Caco-2 (cell line): ENCODE data around the gene CADM4. TPM values are rescaled to one million over a fixed set of nuclear protein-coding genes. Genes with fewer than 3 reads are reported as not detected.

Source experiments
- BruUV-seq: library from RNA; stranded (reverse); fragments of 400-500 nt; replicated peaks from 2 replicates; lab custom pipeline; 2021; lab: Mats Ljungman, UMichigan
- CTCF ChIA-PET: fragments of 300-600 bp; sonication (Branson Sonifier 250); formaldehyde crosslinking; loops from one replicate; lab custom pipeline; 2022; ENCODE audit warnings: antibody characterized with exemption; lab: Charles Lee
- POLR2A ChIA-PET: fragments of 300-600 bp; sonication (Branson Sonifier 250); formaldehyde crosslinking; loops from one replicate; lab custom pipeline; 2022; ENCODE audit warnings: antibody characterized with exemption; lab: Charles Lee
- DNase-seq, 2 experiments: peaks; one replicate each; pipeline versions ENCODE4 v3.0.0 to v3.0.0-alpha.2; 2020 to 2022
- H3K27me3 ChIP-seq: replicated peaks from 2 replicates; pipeline ENCODE4 v1.6.0; 2011; ENCODE audit warnings: low read length; ENCODE audit not compliant: control insufficient read depth, insufficient read depth
- H3K36me3 ChIP-seq: 2 replicates; pipeline ENCODE4 v1.5.1; 2011; ENCODE audit warnings: low read length; ENCODE audit not compliant: control insufficient read depth, insufficient read depth
- H3K4me1 ChIP-seq: fragments of 250-450 bp; sonication (Bioruptor Pico); 2 replicates; pipeline ENCODE4 v1.5.1; 2020; ENCODE audit warnings: mild to moderate bottlenecking
- H3K4me3 ChIP-seq: 2 replicates; pipeline ENCODE4 v1.5.1; 2011; ENCODE audit warnings: low read depth, mild to moderate bottlenecking, control low read depth, low read length
- H3K9me3 ChIP-seq: fragments of 250-450 bp; sonication (Bioruptor Pico); 2 replicates; pipeline ENCODE4 v1.5.1; 2020; ENCODE audit warnings: mild to moderate bottlenecking, moderate library complexity
- H3K27ac Mint-ChIP-seq: one replicate; pipeline ENCODE4 v1.8.0; 2022; ENCODE audit warnings: mixed read lengths; ENCODE audit not compliant: unreplicated experiment
- H3K27me3 Mint-ChIP-seq: one replicate; pipeline ENCODE4 v1.8.0; 2022; ENCODE audit warnings: mixed read lengths; ENCODE audit not compliant: insufficient read depth, unreplicated experiment
- H3K36me3 Mint-ChIP-seq: one replicate; pipeline ENCODE4 v1.8.0; 2022; ENCODE audit warnings: mild to moderate bottlenecking, mixed read lengths; ENCODE audit not compliant: insufficient read depth, unreplicated experiment
- H3K4me1 Mint-ChIP-seq: one replicate; pipeline ENCODE4 v1.8.0; 2022; ENCODE audit warnings: low read depth, mixed read lengths; ENCODE audit not compliant: unreplicated experiment
- H3K4me3 Mint-ChIP-seq: one replicate; pipeline ENCODE4 v1.8.0; 2022; ENCODE audit warnings: mild to moderate bottlenecking, moderate library complexity, mixed read lengths; ENCODE audit not compliant: unreplicated experiment
- H3K9me3 Mint-ChIP-seq: one replicate; pipeline ENCODE4 v1.8.0; 2022; ENCODE audit warnings: mixed read lengths; ENCODE audit not compliant: unreplicated experiment
- intact Hi-C: fragments of 100-400 bp; cut with micrococcal nuclease; formaldehyde crosslinking; loops from one replicate; pipeline ENCODE4 v1.10.0; 2022; ENCODE audit not compliant: unreplicated experiment
- total RNA-seq: library from RNA; stranded (reverse); gene quantifications from 2 replicates; pipeline ENCODE4 v1.2.3, GENCODE V29; 2022
- TF ChIP-seq, protein P1 (sequence below), 2 experiments: fragments of 200-600 bp in 1 of 2; IDR thresholded peaks; 1 replicate in 1 of 2; 2 replicates in 1 of 2; pipeline versions ENCODE4 v1.5.1 to v1.8.0; 2011 to 2022; ENCODE audit warnings: antibody characterized with exemption in 1 of 2, control low read depth in 1 of 2, inconsistent platforms in 1 of 2, low read depth in 1 of 2, low read length in 1 of 2, mild to moderate bottlenecking in 1 of 2, moderate library complexity in 1 of 2; ENCODE audit not compliant: insufficient read depth in 1 of 2, severe bottlenecking in 1 of 2, unreplicated experiment in 1 of 2

The CADM4 gene
- total RNA-seq, 1 experiment from 2014 or later: 13.2 TPM

DNA sequence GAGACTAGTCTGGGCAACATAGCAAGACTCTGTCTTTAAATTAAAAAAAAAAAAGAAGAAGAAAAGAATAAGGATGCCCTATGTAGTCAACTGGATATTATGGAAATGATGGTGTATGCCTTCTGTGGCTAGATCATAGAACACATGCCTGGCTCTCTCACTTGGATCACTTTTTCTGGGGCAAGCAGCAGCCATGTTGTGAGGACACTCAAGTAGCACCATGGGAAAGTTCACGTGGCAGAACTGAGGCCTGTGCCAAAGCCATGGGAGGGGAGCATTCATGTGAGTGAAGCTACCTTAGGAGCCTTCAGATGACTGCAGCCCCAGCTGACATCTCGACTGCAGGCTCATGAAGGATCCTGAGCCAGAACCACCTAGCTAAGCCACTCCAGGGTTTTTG lies 18.4 kb upstream of the CADM4 start:
- POLR2A ChIA-PET: no interaction called here
- no peak for DNase-seq
- Mint-ChIP-seq H3K27ac (no peak overlapping the region), H3K27me3 (no peaks in the 10 kb centered on the region), H3K9me3 (peaks cover 20% of the 10 kb centered on the region), H3K4me3 (no peak overlapping the region), H3K4me1 (no peaks in the 10 kb centered on the region), H3K36me3 (peaks cover 5% of the 10 kb centered on the region)
- H3K4me3 ChIP-seq: no peak overlapping the region
- no peaks in the 10 kb centered on the region for H3K27me3 ChIP-seq
- no TSS peak for BruUV-seq
- H3K9me3 ChIP-seq: no peaks in the 10 kb centered on the region
- CTCF ChIA-PET: no interaction called here
- H3K36me3 ChIP-seq: no peaks in the 10 kb centered on the region
- TF ChIP-seq, protein P1, sequence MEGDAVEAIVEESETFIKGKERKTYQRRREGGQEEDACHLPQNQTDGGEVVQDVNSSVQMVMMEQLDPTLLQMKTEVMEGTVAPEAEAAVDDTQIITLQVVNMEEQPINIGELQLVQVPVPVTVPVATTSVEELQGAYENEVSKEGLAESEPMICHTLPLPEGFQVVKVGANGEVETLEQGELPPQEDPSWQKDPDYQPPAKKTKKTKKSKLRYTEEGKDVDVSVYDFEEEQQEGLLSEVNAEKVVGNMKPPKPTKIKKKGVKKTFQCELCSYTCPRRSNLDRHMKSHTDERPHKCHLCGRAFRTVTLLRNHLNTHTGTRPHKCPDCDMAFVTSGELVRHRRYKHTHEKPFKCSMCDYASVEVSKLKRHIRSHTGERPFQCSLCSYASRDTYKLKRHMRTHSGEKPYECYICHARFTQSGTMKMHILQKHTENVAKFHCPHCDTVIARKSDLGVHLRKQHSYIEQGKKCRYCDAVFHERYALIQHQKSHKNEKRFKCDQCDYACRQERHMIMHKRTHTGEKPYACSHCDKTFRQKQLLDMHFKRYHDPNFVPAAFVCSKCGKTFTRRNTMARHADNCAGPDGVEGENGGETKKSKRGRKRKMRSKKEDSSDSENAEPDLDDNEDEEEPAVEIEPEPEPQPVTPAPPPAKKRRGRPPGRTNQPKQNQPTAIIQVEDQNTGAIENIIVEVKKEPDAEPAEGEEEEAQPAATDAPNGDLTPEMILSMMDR (IDR thresholded peaks at IDR 0.05; ENCODE audit: insufficient read depth in 1 of 2, low read depth in 1 of 2, low read length in 1 of 2, severe bottlenecking in 1 of 2, unreplicated experiment in 1 of 2): no peak
- H3K4me1 ChIP-seq: no peaks in the 10 kb centered on the region
- intact Hi-C loops: loop anchor here (10.0 kb wide), 2 partner anchors 123 to 213 kb away; partner anchors contain the start of gene ZNF575

DNA sequence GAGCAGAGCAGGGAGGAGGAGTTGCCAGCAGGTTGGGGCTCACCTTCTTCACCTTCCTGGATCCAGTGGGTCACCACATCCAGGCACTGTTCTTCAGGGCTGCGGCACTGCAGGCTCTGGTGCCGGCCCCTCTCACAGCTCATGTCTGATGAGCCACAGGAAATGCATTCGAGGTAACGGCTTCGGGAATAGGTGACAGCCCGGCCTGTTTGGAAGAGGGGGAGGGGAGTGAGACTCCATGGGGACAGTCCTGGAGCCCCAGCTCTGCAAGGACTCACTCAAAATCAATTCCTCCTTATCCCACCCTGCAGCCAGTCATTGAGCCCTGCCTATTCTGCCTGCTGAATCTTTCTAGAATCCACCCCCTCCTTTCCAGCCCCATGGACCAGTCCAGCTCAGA lies 16.8 kb upstream of the CADM4 start:
- no peaks in the 10 kb centered on the region for H3K4me1 ChIP-seq
- Mint-ChIP-seq H3K4me1 (no peaks in the 10 kb centered on the region), H3K4me3 (no peak overlapping the region), H3K27me3 (no peaks in the 10 kb centered on the region), H3K9me3 (peaks cover 20% of the 10 kb centered on the region), H3K36me3 (peaks cover 5% of the 10 kb centered on the region), H3K27ac (no peak overlapping the region)
- TF ChIP-seq, protein P1 (IDR thresholded peaks at IDR 0.05; ENCODE audit: insufficient read depth in 1 of 2, low read depth in 1 of 2, low read length in 1 of 2, severe bottlenecking in 1 of 2, unreplicated experiment in 1 of 2): no peak
- BruUV-seq: no TSS peak
- no peaks in the 10 kb centered on the region for H3K9me3 ChIP-seq
- H3K36me3 ChIP-seq: no peaks in the 10 kb centered on the region
- no peak for DNase-seq
- no peak overlapping the region for H3K4me3 ChIP-seq
- ChIA-PET POLR2A (no interaction called here), CTCF (no interaction called here)
- H3K27me3 ChIP-seq: no peaks in the 10 kb centered on the region
- intact Hi-C loops: loop anchor here (10.0 kb wide), 2 partner anchors 122 to 212 kb away; partner anchors contain the start of gene ZNF575

GRCh38 chr19:43652546-43652874 lies 12.9 kb upstream of the CADM4 start:
- H3K9me3 ChIP-seq: no peaks in the 10 kb centered on the region
- BruUV-seq: no TSS peak
- no peaks in the 10 kb centered on the region for H3K27me3 ChIP-seq
- no peak overlapping the region for H3K4me3 Mint-ChIP-seq
- no peaks in the 10 kb centered on the region for H3K27me3 Mint-ChIP-seq
- no peak for DNase-seq
- H3K4me3 ChIP-seq: no peak overlapping the region
- H3K27ac Mint-ChIP-seq: peak overlapping the region; percentile 36
- peaks cover 5% of the 10 kb centered on the region for H3K36me3 Mint-ChIP-seq
- H3K9me3 Mint-ChIP-seq: peaks cover 6% of the 10 kb centered on the region
- POLR2A ChIA-PET: no interaction called here
- no peaks in the 10 kb centered on the region for H3K4me1 Mint-ChIP-seq
- H3K36me3 ChIP-seq: no peaks in the 10 kb centered on the region
- H3K4me1 ChIP-seq: no peaks in the 10 kb centered on the region
- TF ChIP-seq, protein P1 (IDR thresholded peaks at IDR 0.05; ENCODE audit: insufficient read depth in 1 of 2, low read depth in 1 of 2, low read length in 1 of 2, severe bottlenecking in 1 of 2, unreplicated experiment in 1 of 2): no peak
- intact Hi-C loops: loop anchor here (1.0 to 10.0 kb wide), 4 partner anchors 56 to 208 kb away; partner anchors contain the start of genes IRGQ, ZNF575 and ZNF576
- CTCF ChIA-PET: interaction anchor here (1.0 to 1.6 kb wide), 3 partner anchors 16 to 133 kb away, joined by 3 to 13 read pairs (median 5); no protein-coding TSS in a partner anchor
